ENCODE measurements around the gene MLC1.

Gene MLC1

GRCh38 chr22:50085211-50085972, at the start of gene MLC1:
Gene MLC1, minus strand, starts transcription at chr22:50085426. Its CDS starts 524 bp downstream, at chr22:50084902.
- H3K4me3 ChIP-seq (ENCODE audit: low read depth, low read length) = no peak within 1 kb of the TSS

DNA sequence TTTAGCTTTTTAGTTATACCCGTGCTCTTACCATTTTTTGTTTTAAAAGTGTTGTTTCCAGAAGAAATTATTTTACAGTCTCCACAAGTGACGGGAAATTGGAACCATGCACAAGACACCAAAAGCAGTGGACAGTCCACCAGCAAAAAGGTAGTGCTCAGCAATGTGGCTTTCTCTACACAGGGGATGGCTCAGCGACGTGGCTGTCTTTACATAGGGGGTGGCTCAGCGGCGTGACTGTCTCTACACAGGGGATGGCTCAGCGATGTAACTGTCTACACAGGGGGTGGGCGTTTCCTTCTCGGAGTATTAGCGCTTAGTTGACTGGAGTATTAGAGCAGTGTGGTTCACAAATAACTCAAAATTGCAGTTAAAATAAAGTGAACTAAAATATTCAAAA, 49.3 kb upstream of the MLC1 start:
- no peak overlapping the region for H3K4me3 ChIP-seq (ENCODE audit: low read depth, low read length)

DNA sequence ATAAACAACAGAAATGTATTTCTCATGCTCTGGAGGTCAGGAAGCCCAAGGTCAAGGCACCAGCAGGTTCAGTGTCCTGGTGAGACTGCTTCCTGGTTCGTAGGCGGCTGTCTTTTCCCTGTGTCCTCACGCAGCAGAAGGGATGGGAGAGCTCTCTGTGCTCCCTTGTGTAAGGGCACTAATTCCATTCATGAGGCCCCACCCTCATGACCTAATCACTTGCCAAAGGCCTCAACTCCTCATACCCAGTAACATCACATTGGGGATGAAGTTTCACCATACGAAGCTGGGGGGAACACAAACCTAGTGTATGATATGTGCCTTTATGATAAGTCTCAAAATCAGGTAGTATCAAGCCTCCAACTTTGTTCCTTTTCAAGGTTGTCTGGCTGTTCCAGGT, 46.7 kb upstream of the MLC1 start:
- H3K4me3 ChIP-seq (ENCODE audit: low read depth, low read length) = no peak overlapping the region

GRCh38 chr22:50129121-50129736, 44.0 kb upstream of the MLC1 start:
- no peak overlapping the region for H3K4me3 ChIP-seq (ENCODE audit: low read depth, low read length)

GRCh38 chr22:50125029-50125428, 39.8 kb upstream of the MLC1 start:
- H3K4me3 ChIP-seq (ENCODE audit: low read depth, low read length) = no peak overlapping the region

GRCh38 chr22:50123119-50123518, 37.9 kb upstream of the MLC1 start:
- no peak overlapping the region for H3K4me3 ChIP-seq (ENCODE audit: low read depth, low read length)

GRCh38 chr22:50121202-50121740, 36.0 kb upstream of the MLC1 start:
- no peak overlapping the region for H3K4me3 ChIP-seq (ENCODE audit: low read depth, low read length)

- H3K4me3 ChIP-seq (ENCODE audit: low read depth, low read length) = no peak overlapping the region
Observed at GRCh38 chr22:50119768-50120251, 34.6 kb upstream of the MLC1 start.

- no peak overlapping the region for H3K4me3 ChIP-seq (ENCODE audit: low read depth, low read length)
Observed at GRCh38 chr22:50119169-50119767, 34.0 kb upstream of the MLC1 start.

DNA sequence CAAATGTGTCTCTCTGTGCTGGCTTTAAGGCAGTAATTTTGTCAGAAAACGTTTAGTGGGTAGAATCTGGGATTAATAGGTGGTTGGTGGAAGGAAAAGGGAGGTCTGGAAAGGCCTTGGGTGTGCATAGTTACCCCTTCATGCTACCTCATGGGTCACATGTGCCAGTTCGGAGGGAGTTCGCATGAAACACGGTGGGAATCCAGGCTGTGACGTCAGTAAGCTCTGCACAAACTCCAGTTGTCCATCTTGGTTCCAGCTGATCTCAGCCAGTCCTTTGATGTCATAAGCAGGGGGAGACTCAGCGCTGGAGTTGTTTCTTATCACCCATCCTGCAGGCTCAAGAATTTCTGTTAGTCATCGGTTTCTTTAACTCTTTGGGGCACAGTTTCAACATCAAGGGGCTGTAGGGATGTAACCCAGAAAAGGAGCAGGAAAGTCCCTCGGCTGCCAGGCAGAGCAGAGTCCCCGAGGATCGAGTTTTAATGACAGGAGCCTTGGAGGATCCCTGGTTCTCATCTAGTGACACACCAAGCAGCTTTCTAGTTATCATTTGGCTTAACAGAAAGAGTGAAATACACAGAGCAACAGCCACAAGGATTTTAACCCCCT, 33.4 kb upstream of the MLC1 start:
- H3K4me3 ChIP-seq (ENCODE audit: low read depth, low read length) = no peak overlapping the region

- no peak overlapping the region for H3K4me3 ChIP-seq (ENCODE audit: low read depth, low read length)
Observed at GRCh38 chr22:50118129-50118528, 32.9 kb upstream of the MLC1 start.

- H3K4me3 ChIP-seq (ENCODE audit: low read depth, low read length) = no peak overlapping the region
Observed at GRCh38 chr22:50117168-50117762, 32.0 kb upstream of the MLC1 start.

- H3K4me3 ChIP-seq (ENCODE audit: low read depth, low read length) = no peak overlapping the region
Observed at GRCh38 chr22:50115693-50116092, 30.5 kb upstream of the MLC1 start.

DNA sequence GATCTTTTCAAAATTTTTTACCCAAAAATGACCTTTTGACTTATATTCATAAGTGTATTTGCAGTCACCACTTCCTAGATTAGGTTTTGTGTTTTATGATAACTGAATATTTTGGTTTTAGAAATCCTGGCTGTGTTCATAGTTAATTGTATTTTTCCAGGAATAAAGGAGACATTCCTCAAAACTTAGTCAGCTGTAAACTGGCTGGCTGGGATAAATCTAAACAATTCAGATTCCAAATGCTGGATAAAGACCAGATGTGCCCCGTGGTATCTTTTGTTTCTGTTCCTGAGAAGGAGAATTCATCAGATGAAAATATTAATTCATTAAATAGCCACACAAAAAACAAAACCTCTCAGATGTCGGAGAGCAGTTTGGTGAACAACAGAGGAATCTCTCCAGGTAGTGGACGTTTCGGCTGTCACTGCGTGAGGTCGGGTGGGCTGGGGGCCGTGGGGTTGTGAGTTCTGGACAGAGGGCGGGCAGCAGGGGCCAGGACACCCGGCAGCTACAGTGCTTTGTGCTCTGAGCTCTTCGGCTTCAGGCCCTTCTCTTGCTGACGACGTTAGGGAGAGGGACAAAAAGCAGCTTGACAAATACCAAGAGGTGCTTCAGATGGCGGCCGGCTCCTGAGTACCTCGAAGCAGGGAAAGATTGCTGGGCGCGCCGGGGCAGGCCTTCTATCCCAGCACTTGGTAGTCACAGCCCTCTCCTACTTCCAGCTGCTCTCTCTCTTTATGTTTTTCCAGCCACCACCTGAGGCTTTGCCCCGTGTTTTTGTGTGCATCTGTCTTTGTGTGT, 29.2 kb upstream of the MLC1 start:
- no peak overlapping the region for H3K4me3 ChIP-seq (ENCODE audit: low read depth, low read length)

DNA sequence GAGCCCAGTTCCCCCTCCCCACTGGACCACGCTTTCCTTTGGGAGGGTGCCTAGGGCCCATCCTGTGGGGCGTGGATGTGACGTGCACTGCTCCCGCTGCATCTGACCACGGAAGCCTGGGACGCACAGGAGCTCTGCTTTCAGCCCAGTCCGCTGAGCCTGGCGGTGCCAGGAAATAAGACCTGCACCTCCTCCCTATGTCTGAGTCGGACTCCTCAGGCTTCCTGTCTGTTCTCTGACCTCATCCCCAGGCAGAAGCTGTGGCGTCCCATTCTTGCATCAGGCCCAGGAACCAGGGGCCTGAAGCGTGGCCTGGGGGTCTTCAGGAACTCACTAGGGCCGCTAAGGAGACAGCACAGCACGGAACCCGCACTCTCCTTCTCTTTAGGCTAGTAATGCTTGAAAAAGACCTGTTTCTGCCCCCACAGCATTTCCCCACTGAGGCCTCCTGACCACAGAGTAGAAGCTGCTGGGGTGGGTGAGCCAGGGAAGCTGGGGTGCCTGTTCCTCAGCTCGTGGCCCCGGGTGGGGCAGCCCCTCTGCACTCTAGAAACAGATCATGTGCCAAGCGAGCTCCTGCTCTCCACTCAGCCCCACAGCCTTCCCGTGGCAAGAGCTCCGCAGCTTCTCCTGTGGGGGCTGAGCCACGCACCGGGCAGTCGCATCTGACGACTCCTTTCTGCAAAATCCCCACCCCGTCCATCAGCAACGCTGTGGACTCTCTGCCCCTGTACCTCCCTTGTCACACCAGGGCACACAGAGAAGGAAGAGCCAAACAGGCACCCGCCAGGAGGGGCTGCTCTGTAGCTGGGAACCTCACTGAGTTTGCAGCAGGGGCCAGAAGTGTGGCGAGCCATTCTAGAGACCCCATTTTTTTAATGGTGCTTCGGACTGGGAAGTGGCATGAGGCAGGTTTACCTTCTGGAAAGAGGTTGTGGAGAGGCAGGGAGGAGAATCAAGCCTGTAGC, 27.2 kb upstream of the MLC1 start:
- H3K4me3 ChIP-seq (ENCODE audit: low read depth, low read length) = no peak overlapping the region

DNA sequence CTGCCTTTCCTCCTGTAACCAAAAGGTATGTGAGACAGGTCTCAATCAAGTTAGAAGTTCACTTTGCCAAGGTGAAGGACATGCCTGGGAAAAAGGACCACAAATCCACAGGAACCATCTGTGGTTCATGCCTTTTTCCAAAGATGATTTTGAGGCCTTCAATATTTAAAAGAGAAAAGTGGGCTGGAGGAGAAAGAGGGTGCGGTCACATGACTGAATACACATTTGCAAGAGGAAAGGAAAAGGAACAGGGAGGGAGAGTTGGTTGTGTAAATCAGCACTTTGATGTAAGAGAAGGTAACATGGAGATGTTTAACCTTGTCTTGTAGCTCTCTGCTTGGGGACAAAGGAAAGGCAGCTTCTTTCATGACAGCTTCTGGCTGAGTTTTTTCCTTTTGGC, 25.8 kb upstream of the MLC1 start:
- no peak overlapping the region for H3K4me3 ChIP-seq (ENCODE audit: low read depth, low read length)

- H3K4me3 ChIP-seq (ENCODE audit: low read depth, low read length) = no peak overlapping the region
Observed at GRCh38 chr22:50107529-50107928, 22.3 kb upstream of the MLC1 start.

DNA sequence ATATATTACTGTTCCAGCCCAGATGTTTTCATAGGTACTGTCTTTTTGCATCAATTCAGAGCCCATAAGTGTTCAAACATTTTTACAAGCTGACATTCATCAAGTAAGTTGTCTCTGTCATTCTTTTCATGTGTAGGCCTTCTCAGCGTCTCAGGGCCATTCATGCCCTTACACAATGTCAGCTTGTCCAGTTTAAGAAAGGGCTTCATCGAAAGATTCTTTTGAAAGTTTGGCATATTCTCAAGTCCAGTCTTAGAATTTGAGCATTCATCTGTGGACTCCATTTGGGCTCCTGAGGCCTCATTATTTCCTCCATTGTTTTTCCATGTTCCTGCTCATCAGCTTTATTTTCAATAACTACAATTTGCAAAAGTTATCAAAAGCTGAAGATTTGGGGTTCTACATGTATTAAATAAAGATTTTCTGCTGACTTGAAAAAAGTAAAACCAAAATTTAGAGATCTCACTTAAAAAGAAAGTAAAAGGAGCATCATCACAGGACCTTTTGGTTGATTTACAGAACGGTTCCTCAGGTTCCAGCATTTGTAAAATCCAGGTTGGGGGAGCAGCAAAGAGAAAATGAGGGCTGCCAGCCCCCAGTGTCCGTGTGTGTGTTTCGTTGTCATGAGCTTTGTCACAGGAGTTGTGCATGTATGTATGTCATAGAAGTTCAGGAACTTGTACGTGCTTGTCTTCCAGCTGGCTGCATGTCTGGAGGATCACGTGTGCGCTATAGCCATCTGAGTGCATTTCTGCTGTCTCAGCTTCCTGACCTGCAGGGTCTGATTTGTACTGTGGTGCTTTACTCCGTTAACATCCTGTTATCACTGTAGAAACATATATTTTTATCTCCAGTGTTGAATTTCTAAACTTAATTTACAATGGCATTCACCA, 20.2 kb upstream of the MLC1 start:
- H3K4me3 ChIP-seq (ENCODE audit: low read depth, low read length) = no peak overlapping the region

Data from iPS-11a (cell line).